ENCODE data around the gene NINJ1.
A peak's percentile ranks its signal among the peaks of the same experiment; 100 is the strongest.
"Not testable (repeated sequence)": the region's sequence is repeated elsewhere in the genome, so short reads cannot be mapped to it uniquely, and the experiment has no call there.

Gene NINJ1

DNA sequence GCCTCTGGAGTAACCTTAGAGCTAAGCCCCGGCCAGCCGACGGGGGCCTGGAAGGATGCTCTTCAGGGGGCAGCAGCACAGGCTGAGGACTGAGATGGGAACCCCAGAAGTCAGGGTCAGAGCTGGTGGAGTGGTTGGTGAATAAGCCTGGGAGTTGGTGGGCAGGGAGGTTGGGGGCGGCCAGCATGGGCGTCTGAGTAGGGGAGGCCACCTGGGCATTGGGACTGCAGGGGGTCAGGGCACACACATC lies 14.4 kb downstream of the NINJ1 start:
- H3K36me3 ChIP-seq (ENCODE audit: control insufficient read depth, insufficient read depth, low read length), result no peaks in the 10 kb centered on the region
- peak overlapping the region; percentile 53 for H2AFZ ChIP-seq
- H3K9ac ChIP-seq, result no peak overlapping the region
- no peak for TF ChIP-seq CTCF (IDR thresholded peaks at IDR 0.05)
- peaks cover 23% of the 10 kb centered on the region for H3K4me1 ChIP-seq
- H3K4me3 ChIP-seq (ENCODE audit: low read depth, low read length), result no peak overlapping the region
- H3K4me2 ChIP-seq (ENCODE audit: low read length), result peak overlapping the region; percentile 17
- H3K27ac ChIP-seq, result peak overlapping the region; percentile 88
- no peaks in the 10 kb centered on the region for H3K27me3 ChIP-seq (ENCODE audit: control insufficient read depth, insufficient read depth, low read length)
- H3K9me3 ChIP-seq (ENCODE audit: control insufficient read depth, low read length), result no peaks in the 10 kb centered on the region
- no peaks in the 10 kb centered on the region for H3K79me2 ChIP-seq

DNA sequence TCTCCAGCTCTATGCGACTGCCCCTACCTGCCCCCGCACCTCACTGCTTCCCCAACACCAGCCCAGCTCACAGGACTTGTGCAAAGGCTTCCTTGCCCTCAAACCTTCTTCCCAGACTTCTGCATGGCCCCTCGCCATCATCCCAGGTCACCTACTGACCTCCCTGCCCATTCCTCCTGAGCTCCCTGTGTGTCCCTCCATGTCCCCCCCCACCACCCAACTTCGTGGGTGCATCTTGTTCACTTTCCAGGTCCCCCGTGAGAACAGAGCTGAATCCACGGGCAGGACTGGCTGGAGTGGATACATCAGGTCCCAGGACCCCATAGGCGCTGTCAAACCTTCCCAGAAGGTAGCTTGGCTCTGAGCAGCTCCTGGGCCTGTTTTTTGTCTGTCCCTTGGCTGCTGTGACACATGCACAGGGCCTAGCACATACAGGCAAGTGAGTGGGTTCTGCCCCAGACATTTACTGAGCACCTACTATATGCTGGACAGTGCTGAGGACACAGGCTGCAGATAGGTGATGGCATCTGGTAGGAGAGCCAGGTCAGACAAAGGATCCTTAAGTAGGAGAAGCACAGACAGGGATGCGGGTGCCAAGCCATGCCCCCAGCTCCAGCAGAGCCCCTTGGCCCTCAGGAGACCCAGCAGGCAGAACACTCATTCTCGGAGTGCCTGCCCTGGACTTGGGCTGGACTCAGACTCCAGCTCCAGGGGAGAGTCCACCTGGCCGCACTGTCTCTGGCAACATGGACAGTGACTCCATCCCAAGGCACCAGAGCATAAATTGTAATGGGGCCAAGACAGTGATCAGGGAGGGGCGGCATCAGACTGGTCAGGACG lies 15.0 kb downstream of the NINJ1 start:
- Histone ChIP-seq H3K79me2 (no peaks in the 10 kb centered on the region), H3K4me3 (ENCODE audit: low read depth, low read length) (no peak overlapping the region), H3K4me1 (peaks cover 23% of the 10 kb centered on the region), H2AFZ (peak overlapping the region; percentile 53), H3K9me3 (ENCODE audit: control insufficient read depth, low read length) (no peaks in the 10 kb centered on the region), H3K36me3 (ENCODE audit: control insufficient read depth, insufficient read depth, low read length) (no peaks in the 10 kb centered on the region), H3K27me3 (ENCODE audit: control insufficient read depth, insufficient read depth, low read length) (no peaks in the 10 kb centered on the region), H3K27ac (peak overlapping the region; percentile 88), H3K4me2 (ENCODE audit: low read length) (peak overlapping the region; percentile 17), H3K9ac (no peak overlapping the region)
- no peak for TF ChIP-seq CTCF (IDR thresholded peaks at IDR 0.05)

- no peaks in the 10 kb centered on the region for H3K27me3 ChIP-seq (ENCODE audit: control insufficient read depth, insufficient read depth, low read length)
- peak overlapping the region; percentile 88 for H3K27ac ChIP-seq
- H3K4me2 ChIP-seq (ENCODE audit: low read length), result no peak overlapping the region
- peaks cover 23% of the 10 kb centered on the region for H3K4me1 ChIP-seq
- H2AFZ ChIP-seq, result no peak overlapping the region
- H3K79me2 ChIP-seq, result no peaks in the 10 kb centered on the region
- no peak overlapping the region for H3K4me3 ChIP-seq (ENCODE audit: low read depth, low read length)
- H3K36me3 ChIP-seq (ENCODE audit: control insufficient read depth, insufficient read depth, low read length), result no peaks in the 10 kb centered on the region
- H3K9ac ChIP-seq, result no peak overlapping the region
- no peak for TF ChIP-seq CTCF (IDR thresholded peaks at IDR 0.05)
- no peaks in the 10 kb centered on the region for H3K9me3 ChIP-seq (ENCODE audit: control insufficient read depth, low read length)
These were observed 15.9 kb downstream of the NINJ1 start for GRCh38 chr9:93117924-93118862.

DNA sequence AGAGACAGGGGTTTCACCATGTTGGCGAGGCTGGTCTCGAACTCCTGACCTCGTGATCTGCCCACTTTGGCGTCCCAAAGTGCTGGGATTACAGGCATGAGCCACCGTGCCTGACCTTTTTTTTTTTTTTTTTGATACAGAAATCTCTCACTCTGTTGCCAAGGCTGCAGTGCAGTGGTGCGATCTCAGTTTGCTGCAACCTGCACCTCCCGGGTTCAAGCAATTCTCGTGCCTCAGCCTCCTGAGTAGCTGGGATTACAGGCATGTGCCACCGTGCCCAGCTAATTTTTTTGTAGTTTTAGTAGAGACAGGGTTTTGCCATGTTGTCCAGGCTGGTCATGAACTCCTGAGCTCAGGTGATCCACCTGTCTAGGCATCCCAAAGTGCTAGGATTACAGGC lies 16.5 kb downstream of the NINJ1 start:
- H3K4me2 ChIP-seq (ENCODE audit: low read length); H3K79me2 ChIP-seq; H3K4me3 ChIP-seq (ENCODE audit: low read depth, low read length); H3K27ac ChIP-seq; H3K9me3 ChIP-seq (ENCODE audit: control insufficient read depth, low read length); H2AFZ ChIP-seq; H3K36me3 ChIP-seq (ENCODE audit: control insufficient read depth, insufficient read depth, low read length); H3K27me3 ChIP-seq (ENCODE audit: control insufficient read depth, insufficient read depth, low read length); H3K9ac ChIP-seq: not testable (repeated sequence)
- peaks cover 23% of the 10 kb centered on the region for H3K4me1 ChIP-seq
